RWPE2 (cell line): Measurements from ENCODE around the gene ADISSP.

Experiments used
- ATAC-seq: fragments of 200-7000 bp; cut with Tn5 transposase; 3 replicates; pipeline ENCODE4 v1.9.1; 2021; ENCODE audit warnings: low read depth
- DNase-seq: peaks from one replicate; pipeline ENCODE4 v3.0.0-alpha.2; 2020; ENCODE audit warnings: low spot score
- H3K27ac ChIP-seq: fragments of 450-650 bp; 2 replicates; pipeline ENCODE4 v1.5.1; 2017; ENCODE audit warnings: mild to moderate bottlenecking; ENCODE audit not compliant: poor library complexity, severe bottlenecking
- H3K27me3 ChIP-seq: fragments of 250-450 bp; sonication (Bioruptor Pico); 2 replicates; pipeline ENCODE4 v1.5.1; 2021; ENCODE audit warnings: mild to moderate bottlenecking, moderate library complexity; ENCODE audit not compliant: insufficient read depth, poor library complexity, severe bottlenecking
- H3K36me3 ChIP-seq: fragments of 250-450 bp; sonication (Bioruptor Pico); 2 replicates; pipeline ENCODE4 v1.5.1; 2020; ENCODE audit warnings: low read depth, mild to moderate bottlenecking, moderate library complexity
- H3K4me1 ChIP-seq: fragments of 250-450 bp; sonication (Bioruptor Pico); 2 replicates; pipeline ENCODE4 v1.5.1; 2021; ENCODE audit warnings: mild to moderate bottlenecking, moderate library complexity; ENCODE audit not compliant: insufficient read depth, poor library complexity, severe bottlenecking
- H3K4me3 ChIP-seq: fragments of 250-450 bp; sonication (Bioruptor Pico); 2 replicates; pipeline ENCODE4 v1.5.1; 2021; ENCODE audit warnings: mild to moderate bottlenecking, moderate library complexity; ENCODE audit not compliant: severe bottlenecking
- H3K9me3 ChIP-seq: fragments of 250-450 bp; sonication (Bioruptor Pico); 2 replicates; pipeline ENCODE4 v1.5.1; 2021; ENCODE audit warnings: mild to moderate bottlenecking, moderate library complexity; ENCODE audit not compliant: severe bottlenecking
- TF ChIP-seq, protein P1 (sequence below): fragments of 450-650 bp; IDR thresholded peaks from one replicate; pipeline ENCODE4 v1.5.1; 2017; ENCODE audit warnings: mild to moderate bottlenecking, moderate library complexity; ENCODE audit not compliant: poor library complexity, severe bottlenecking

Gene ADISSP

GRCh38 chr20:3731944-3732326 is 35.6 kb downstream of the ADISSP start:
- Histone ChIP-seq H3K4me1 (peaks cover 15% of the 10 kb centered on the region), H3K36me3 (no peaks in the 10 kb centered on the region), H3K27ac (no peak overlapping the region), H3K9me3 (no peaks in the 10 kb centered on the region), H3K4me3 (no peak overlapping the region), H3K27me3 (no peaks in the 10 kb centered on the region)
- DNase-seq (no peak), ATAC-seq (no peak)
- TF ChIP-seq, protein P1, sequence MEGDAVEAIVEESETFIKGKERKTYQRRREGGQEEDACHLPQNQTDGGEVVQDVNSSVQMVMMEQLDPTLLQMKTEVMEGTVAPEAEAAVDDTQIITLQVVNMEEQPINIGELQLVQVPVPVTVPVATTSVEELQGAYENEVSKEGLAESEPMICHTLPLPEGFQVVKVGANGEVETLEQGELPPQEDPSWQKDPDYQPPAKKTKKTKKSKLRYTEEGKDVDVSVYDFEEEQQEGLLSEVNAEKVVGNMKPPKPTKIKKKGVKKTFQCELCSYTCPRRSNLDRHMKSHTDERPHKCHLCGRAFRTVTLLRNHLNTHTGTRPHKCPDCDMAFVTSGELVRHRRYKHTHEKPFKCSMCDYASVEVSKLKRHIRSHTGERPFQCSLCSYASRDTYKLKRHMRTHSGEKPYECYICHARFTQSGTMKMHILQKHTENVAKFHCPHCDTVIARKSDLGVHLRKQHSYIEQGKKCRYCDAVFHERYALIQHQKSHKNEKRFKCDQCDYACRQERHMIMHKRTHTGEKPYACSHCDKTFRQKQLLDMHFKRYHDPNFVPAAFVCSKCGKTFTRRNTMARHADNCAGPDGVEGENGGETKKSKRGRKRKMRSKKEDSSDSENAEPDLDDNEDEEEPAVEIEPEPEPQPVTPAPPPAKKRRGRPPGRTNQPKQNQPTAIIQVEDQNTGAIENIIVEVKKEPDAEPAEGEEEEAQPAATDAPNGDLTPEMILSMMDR, result no peak

DNA sequence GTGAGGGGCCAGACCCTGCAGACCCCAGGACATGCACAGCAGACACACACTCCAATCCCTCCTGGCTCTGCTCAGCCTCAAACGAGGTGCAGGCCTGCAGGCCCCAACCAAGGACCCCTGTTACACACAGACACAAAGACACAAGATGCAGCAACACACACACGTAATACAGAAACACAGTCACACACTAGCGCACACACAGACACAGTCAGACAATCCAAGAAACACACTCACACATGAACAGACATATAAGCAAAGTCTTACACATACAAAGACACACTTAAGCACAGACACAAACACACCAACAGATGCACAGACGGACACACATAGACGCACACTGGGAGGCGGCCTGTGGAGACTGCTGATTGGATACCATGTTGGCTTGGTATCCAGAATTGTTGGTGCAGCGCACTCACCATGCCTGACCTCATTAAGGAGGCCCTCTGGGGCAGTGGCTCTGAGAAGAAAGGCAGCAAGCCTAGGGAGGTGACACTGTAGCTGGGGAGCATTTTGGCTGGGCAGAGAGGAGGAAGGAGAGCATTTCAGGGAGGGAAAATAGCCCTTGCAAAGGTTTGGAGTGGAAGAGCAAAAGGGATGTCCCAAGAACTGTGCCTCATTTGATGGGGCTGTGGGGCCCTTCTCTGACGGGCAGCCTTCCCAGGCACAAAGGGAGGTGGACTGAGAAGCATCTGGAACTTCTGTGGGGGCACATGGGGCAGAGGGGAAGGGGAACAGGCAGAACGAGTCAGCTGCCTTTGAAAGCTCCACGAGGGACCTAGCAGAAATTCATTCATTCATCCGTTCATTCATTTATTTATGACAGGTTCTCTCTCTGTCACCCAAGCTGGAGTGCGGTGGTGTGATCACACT is 36.5 kb downstream of the ADISSP start:
- Histone ChIP-seq H3K27ac (no peak overlapping the region), H3K36me3 (no peaks in the 10 kb centered on the region), H3K9me3 (no peaks in the 10 kb centered on the region), H3K4me3 (no peak overlapping the region), H3K27me3 (no peaks in the 10 kb centered on the region), H3K4me1 (peaks cover 15% of the 10 kb centered on the region)
- TF ChIP-seq, protein P1, result no peak
- DNase-seq (no peak), ATAC-seq (no peak)

- H3K36me3 ChIP-seq, result no peaks in the 10 kb centered on the region
- no peaks in the 10 kb centered on the region for H3K27me3 ChIP-seq
- TF ChIP-seq, protein P1, result no peak
- peaks cover 15% of the 10 kb centered on the region for H3K4me1 ChIP-seq
- ATAC-seq (no peak), DNase-seq (no peak)
- H3K27ac ChIP-seq, result no peak overlapping the region
- H3K4me3 ChIP-seq, result no peak overlapping the region
- no peaks in the 10 kb centered on the region for H3K9me3 ChIP-seq
These were observed 37.6 kb downstream of the ADISSP start for GRCh38 chr20:3729811-3730540.

GRCh38 chr20:3729378-3729777 is 38.2 kb downstream of the ADISSP start:
- DNase-seq (no peak), ATAC-seq (no peak)
- Histone ChIP-seq H3K4me3 (no peak overlapping the region), H3K27ac (no peak overlapping the region), H3K9me3 (no peaks in the 10 kb centered on the region), H3K27me3 (no peaks in the 10 kb centered on the region), H3K4me1 (peaks cover 15% of the 10 kb centered on the region), H3K36me3 (no peaks in the 10 kb centered on the region)
- TF ChIP-seq, protein P1, result no peak

DNA sequence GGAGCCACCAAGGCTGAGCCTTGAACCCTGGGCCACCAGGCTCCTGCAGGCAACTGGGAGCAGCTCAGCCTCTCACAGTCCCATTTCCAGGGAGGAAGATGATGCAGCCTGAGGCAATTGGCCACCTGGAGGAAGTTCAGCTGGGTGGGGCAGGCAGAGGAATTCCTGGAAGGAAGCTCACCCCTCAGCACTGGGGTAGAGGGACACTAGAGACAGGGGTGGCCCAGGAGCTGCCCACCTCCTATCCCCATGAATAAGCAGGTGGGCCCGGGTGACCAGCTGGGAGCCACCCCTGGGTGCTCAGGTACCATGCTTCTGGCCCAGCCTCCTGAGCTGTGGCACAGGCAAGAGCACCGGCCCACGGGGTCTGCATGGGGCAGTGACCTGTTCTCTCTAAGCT is 38.7 kb downstream of the ADISSP start:
- ATAC-seq, result peak; percentile 56
- H3K4me1 ChIP-seq, result peaks cover 15% of the 10 kb centered on the region
- H3K36me3 ChIP-seq, result no peaks in the 10 kb centered on the region
- H3K27ac ChIP-seq, result no peak overlapping the region
- TF ChIP-seq, protein P1, result no peak
- no peaks in the 10 kb centered on the region for H3K9me3 ChIP-seq
- no peak for DNase-seq
- H3K27me3 ChIP-seq, result no peaks in the 10 kb centered on the region
- H3K4me3 ChIP-seq, result no peak overlapping the region
